Body of pancreas (tissue), 4 donors: ENCODE measurements around the gene NAA50. TPM values are rescaled to one million over a fixed set of nuclear protein-coding genes. Genes with fewer than 3 reads are reported as not detected.
A peak's percentile ranks its signal among the peaks of the same experiment; 100 is the strongest.

Experiments
- ATAC-seq: fragments of 150-250 bp; one replicate; pipeline ENCODE4 v1.9.1; 2016
- DNase-seq, 4 donors: peaks; one replicate each; pipeline ENCODE4 v3.0.0-alpha.2; 2019
- H3K27ac ChIP-seq, 4 donors: fragments of 200-600 bp; sonication (generic); 1 replicate in 3 of 4; 2 replicates in 1 of 4; pipeline versions ENCODE4 v1.5.1 to v1.6.1; 2016 to 2019; ENCODE audit warnings: mild to moderate bottlenecking in 1 of 4, mixed read lengths in 1 of 4, moderate library complexity in 1 of 4
- H3K27me3 ChIP-seq, 2 donors: fragments of 200-600 bp; sonication (generic); one replicate each; pipeline ENCODE4 v1.6.0; 2016; ENCODE audit warnings: mild to moderate bottlenecking in 1 of 2
- H3K36me3 ChIP-seq, 2 donors: fragments of 200-600 bp; sonication (generic); replicated peaks in 1 of 2; 2 replicates each; pipeline ENCODE4 v1.5.1; 2016; ENCODE audit warnings: low read depth in 2 of 2; ENCODE audit not compliant: insufficient read depth in 1 of 2
- H3K4me1 ChIP-seq: fragments of 200-600 bp; sonication (generic); one replicate; pipeline ENCODE4 v1.6.0; 2016
- H3K4me3 ChIP-seq, 2 donors: fragments of 200-600 bp; sonication (generic); 1 replicate in 1 of 2; 2 replicates in 1 of 2; pipeline ENCODE4 v1.5.1; 2016 to 2019
- H3K9me3 ChIP-seq, 3 donors: fragments of 200-600 bp; sonication (generic); 1 replicate in 2 of 3; 2 replicates in 1 of 3; pipeline ENCODE4 v1.5.1; 2016
- POLR2A ChIP-seq, 3 donors: fragments of 450-650 bp; IDR thresholded peaks; one replicate each; pipeline ENCODE4 v1.6.1; 2016; ENCODE audit warnings: antibody characterized with exemption in 3 of 3, mild to moderate bottlenecking in 2 of 3
- WGBS, 2 donors: methylation state at CpG; one replicate each; pipeline ENCODE4 v1.1.5; 2017; 5-methylcytosine and 5-hydroxymethylcytosine counted together
- intact Hi-C: fragments of 100-400 bp; cut with DNase I; formaldehyde crosslinking; loops from one replicate; pipeline ENCODE4 v1.15.1; 2023
- total RNA-seq, 2 donors: library from RNA; depleted of rRNA; stranded (reverse); fragments of >200 nt; gene quantifications; one replicate each; pipeline ENCODE4 v1.1.0, GENCODE V29; 2016
- TF ChIP-seq, protein P1 (sequence below), 7 experiments: fragments of 450-650 bp in 4 of 7; fragments of 200-600 bp in 3 of 7; sonication (generic) in 3 of 7; IDR thresholded peaks; one replicate each; pipeline ENCODE4 v1.5.1; 2016 to 2019; ENCODE audit warnings: antibody characterized with exemption in 7 of 7

NAA50 gene
- total RNA-seq, 2 donors from 2014 or later = 32.2 to 93.6 TPM

DNA sequence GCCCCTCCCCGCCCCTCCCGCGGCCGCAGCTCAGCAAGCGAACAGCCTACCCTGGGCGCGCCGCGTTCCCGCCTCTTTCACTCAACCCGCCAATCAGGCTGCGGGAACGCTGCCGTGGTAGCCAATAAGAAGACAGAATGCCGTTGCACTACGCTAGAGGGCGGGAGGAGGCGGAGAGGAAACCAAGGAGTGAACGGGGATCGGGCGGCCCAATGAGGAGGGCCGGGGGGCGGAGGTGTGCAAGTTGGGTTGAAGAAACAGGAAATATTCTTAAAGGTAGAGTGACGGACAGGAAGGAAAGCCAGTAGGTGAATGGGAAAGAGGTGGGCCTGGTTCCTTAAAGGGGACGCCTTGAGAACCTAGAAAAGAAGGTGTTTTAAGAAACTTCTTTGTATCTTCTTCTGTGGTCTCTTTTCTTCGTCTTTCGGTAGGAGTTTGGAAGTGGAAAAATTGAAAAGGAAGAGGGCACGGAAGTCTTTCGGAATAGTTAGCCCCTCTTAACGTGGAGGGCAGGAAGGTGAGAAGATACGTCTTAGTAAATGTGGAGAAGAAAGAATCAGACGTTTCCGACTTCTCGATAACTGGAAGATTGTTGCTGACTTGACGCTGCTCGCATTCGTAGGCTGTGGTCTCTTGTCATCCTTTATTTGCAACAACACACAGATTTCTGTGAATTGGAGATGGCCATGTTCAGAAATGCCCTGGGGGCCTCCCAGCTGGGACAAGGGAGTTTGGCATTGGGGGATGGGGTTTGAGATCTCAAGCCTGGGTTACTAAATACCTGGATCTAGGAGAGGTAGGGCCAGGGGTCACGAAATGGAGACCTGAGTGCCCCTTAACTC, 49.2 kb downstream of the NAA50 start:
- peak; percentile 99 to 100 (median 99) for DNase-seq
- H3K4me1 ChIP-seq = peaks cover 40% of the 10 kb centered on the region
- peak overlapping the region; percentile 95 to 100 (median 99) for H3K27ac ChIP-seq
- H3K36me3 ChIP-seq = no peaks in the 10 kb centered on the region
- ATAC-seq = peak; percentile 96
- WGBS, 2 donors = 0% methylated on average over 30 to 33 of the region's 38 CpGs
- no peaks in the 10 kb centered on the region for H3K27me3 ChIP-seq
- H3K4me3 ChIP-seq = peak overlapping the region; percentile 19 to 86
- H3K9me3 ChIP-seq = no peaks in the 10 kb centered on the region
- TF ChIP-seq, protein P1, sequence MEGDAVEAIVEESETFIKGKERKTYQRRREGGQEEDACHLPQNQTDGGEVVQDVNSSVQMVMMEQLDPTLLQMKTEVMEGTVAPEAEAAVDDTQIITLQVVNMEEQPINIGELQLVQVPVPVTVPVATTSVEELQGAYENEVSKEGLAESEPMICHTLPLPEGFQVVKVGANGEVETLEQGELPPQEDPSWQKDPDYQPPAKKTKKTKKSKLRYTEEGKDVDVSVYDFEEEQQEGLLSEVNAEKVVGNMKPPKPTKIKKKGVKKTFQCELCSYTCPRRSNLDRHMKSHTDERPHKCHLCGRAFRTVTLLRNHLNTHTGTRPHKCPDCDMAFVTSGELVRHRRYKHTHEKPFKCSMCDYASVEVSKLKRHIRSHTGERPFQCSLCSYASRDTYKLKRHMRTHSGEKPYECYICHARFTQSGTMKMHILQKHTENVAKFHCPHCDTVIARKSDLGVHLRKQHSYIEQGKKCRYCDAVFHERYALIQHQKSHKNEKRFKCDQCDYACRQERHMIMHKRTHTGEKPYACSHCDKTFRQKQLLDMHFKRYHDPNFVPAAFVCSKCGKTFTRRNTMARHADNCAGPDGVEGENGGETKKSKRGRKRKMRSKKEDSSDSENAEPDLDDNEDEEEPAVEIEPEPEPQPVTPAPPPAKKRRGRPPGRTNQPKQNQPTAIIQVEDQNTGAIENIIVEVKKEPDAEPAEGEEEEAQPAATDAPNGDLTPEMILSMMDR (IDR thresholded peaks at IDR 0.05) = peak in 4 of 7 experiments; percentile 44 to 52 (median 46)
- no peak for TF ChIP-seq POLR2A (IDR thresholded peaks at IDR 0.05)
- intact Hi-C loops = no loop called here

GRCh38 chr3:113695786-113696645, 50.0 kb downstream of the NAA50 start, which contains the start of gene USF3:
Gene USF3, minus strand, starts transcription at chr3:113696642. Its CDS starts 21,764 bp downstream, at chr3:113674878.
- ATAC-seq (peak; percentile 66), DNase-seq (peak; percentile 77 to 84 (median 78))
- Histone ChIP-seq H3K36me3 (no peaks in the 10 kb centered on the region), H3K4me1 (peaks cover 48% of the 10 kb centered on the region), H3K4me3 (peak within 1 kb of the TSS; percentile 86), H3K27me3 (no peaks in the 10 kb centered on the region), H3K9me3 (no peaks in the 10 kb centered on the region), H3K27ac (peak within 1 kb of the TSS; percentile 95 to 100 (median 99))
- intact Hi-C loops = no loop called here
- 0 to 1% methylated on average over 13 to 33 of the region's 75 CpGs for WGBS, 2 donors
- TF ChIP-seq, protein P1 (IDR thresholded peaks at IDR 0.05) = no peak
- peak; percentile 53 to 74 (median 56) for TF ChIP-seq POLR2A (IDR thresholded peaks at IDR 0.05)

DNA sequence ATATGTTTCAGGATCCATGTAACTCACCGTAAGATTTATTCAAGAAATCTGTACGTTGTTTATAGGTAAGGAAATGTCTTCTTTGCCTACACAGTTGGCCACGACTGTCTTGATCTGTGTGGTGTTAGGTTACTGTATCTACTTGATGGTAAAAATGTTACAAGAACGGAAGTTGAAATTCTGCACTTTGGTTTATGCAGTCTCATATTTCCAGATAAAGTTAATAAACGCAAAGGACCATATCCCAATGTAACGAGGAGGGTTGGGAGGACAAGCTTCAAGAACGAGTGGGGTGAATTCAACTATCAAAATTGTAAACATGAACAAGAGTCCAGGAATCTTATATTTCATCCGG, 50.6 kb downstream of the NAA50 start:
- 3 to 8% methylated on average over 8 of the region's 8 CpGs for WGBS, 2 donors
- no peaks in the 10 kb centered on the region for H3K27me3 ChIP-seq
- no peaks in the 10 kb centered on the region for H3K9me3 ChIP-seq
- no peaks in the 10 kb centered on the region for H3K36me3 ChIP-seq
- ATAC-seq = no peak
- no peak for TF ChIP-seq POLR2A (IDR thresholded peaks at IDR 0.05)
- TF ChIP-seq, protein P1 (IDR thresholded peaks at IDR 0.05) = no peak
- H3K4me3 ChIP-seq = peak overlapping the region; percentile 86
- peaks cover 54% of the 10 kb centered on the region for H3K4me1 ChIP-seq
- H3K27ac ChIP-seq = peak overlapping the region; percentile 95 to 100 (median 99)
- intact Hi-C loops = no loop called here
- DNase-seq = no peak

- intact Hi-C loops = no loop called here
- ATAC-seq (no peak), DNase-seq (no peak)
- H3K36me3 ChIP-seq = no peaks in the 10 kb centered on the region
- no peaks in the 10 kb centered on the region for H3K27me3 ChIP-seq
- H3K27ac ChIP-seq = no peak overlapping the region
- H3K4me3 ChIP-seq = no peak overlapping the region
- peaks cover 48% of the 10 kb centered on the region for H3K4me1 ChIP-seq
- WGBS, 2 donors = 54 to 70% methylated on average over 3 of the region's 3 CpGs
- no peaks in the 10 kb centered on the region for H3K9me3 ChIP-seq
- no peak for TF ChIP-seq POLR2A (IDR thresholded peaks at IDR 0.05)
- TF ChIP-seq, protein P1 (IDR thresholded peaks at IDR 0.05) = no peak
Observed at GRCh38 chr3:113690482-113690881, 55.6 kb downstream of the NAA50 start.
